Stimulated activated CD4-positive, alpha-beta T cell treated with anti-CD3 and anti-CD28 coated beads, Interleukin-1b, Interleukin-23, amount 100 ng/mL, for 48 hours (primary cell): ENCODE data around the gene MS4A6E.
"Not testable (repeated sequence)": the region's sequence is repeated elsewhere in the genome, so short reads cannot be mapped to it uniquely, and the experiment has no call there.

ENCODE experiments used
- DNase-seq: peaks from one replicate; pipeline ENCODE4 v3.0.0-alpha.2; 2020

The MS4A6E gene

GRCh38 chr11:60338053-60338452 is 11.0 kb downstream of the MS4A6E start:
- DNase-seq, result no peak

- DNase-seq, result no peak
Measured at GRCh38 chr11:60339356-60339755, 12.3 kb downstream of the MS4A6E start.

- DNase-seq, result no peak
Measured at GRCh38 chr11:60343094-60343704, 16.1 kb downstream of the MS4A6E start.

- no peak for DNase-seq
Measured at GRCh38 chr11:60344146-60344545, 17.1 kb downstream of the MS4A6E start.

GRCh38 chr11:60345489-60345888 is 18.4 kb downstream of the MS4A6E start:
- peak; percentile 10 for DNase-seq

GRCh38 chr11:60347084-60347797 is 20.2 kb downstream of the MS4A6E start:
- DNase-seq, result no peak

GRCh38 chr11:60348116-60348515 is 21.1 kb downstream of the MS4A6E start:
- DNase-seq, result no peak

- DNase-seq, result no peak
Measured at GRCh38 chr11:60349990-60350389, 22.9 kb downstream of the MS4A6E start.

GRCh38 chr11:60357771-60358170 is 30.7 kb downstream of the MS4A6E start:
- no peak for DNase-seq

- DNase-seq, result no peak
Measured at GRCh38 chr11:60360621-60361020, 33.6 kb downstream of the MS4A6E start.

GRCh38 chr11:60362241-60362640 is 35.2 kb downstream of the MS4A6E start:
- no peak for DNase-seq

GRCh38 chr11:60363542-60364470 is 36.8 kb downstream of the MS4A6E start:
- DNase-seq, result peak; percentile 50

- not testable (repeated sequence) for DNase-seq
Measured at GRCh38 chr11:60366262-60366904, 39.3 kb downstream of the MS4A6E start.

- no peak for DNase-seq
Measured at GRCh38 chr11:60367009-60367408, 40.0 kb downstream of the MS4A6E start.

GRCh38 chr11:60367896-60368295 is 40.8 kb downstream of the MS4A6E start:
- no peak for DNase-seq

- DNase-seq, result no peak
Measured at GRCh38 chr11:60370252-60370810, 43.3 kb downstream of the MS4A6E start.

- no peak for DNase-seq
Measured at GRCh38 chr11:60370811-60371298, 43.8 kb downstream of the MS4A6E start.

GRCh38 chr11:60371386-60371785 is 44.3 kb downstream of the MS4A6E start:
- DNase-seq, result no peak

- DNase-seq, result no peak
Measured at GRCh38 chr11:60371854-60372253, 44.8 kb downstream of the MS4A6E start.

GRCh38 chr11:60372767-60373166 is 45.7 kb downstream of the MS4A6E start:
- no peak for DNase-seq

GRCh38 chr11:60375316-60375715 is 48.3 kb downstream of the MS4A6E start:
- no peak for DNase-seq

GRCh38 chr11:60376601-60377000 is 49.5 kb downstream of the MS4A6E start:
- no peak for DNase-seq
